ENCODE measurements around the gene ADORA1.

Gene ADORA1

GRCh38 chr1:203112475-203112874 lies 15.1 kb upstream of the ADORA1 start:
- no peak for DNase-seq (ENCODE audit: low read depth)
- no peak for TF ChIP-seq CTCF (IDR thresholded peaks at IDR 0.05; ENCODE audit: insufficient read depth, low read depth, low read length, missing control alignments)
- no peak overlapping the region for H3K4me3 ChIP-seq (ENCODE audit: low read depth, low read length)

GRCh38 chr1:203113308-203113707 lies 14.2 kb upstream of the ADORA1 start:
- TF ChIP-seq CTCF (IDR thresholded peaks at IDR 0.05; ENCODE audit: insufficient read depth, low read depth, low read length, missing control alignments) = no peak
- DNase-seq (ENCODE audit: low read depth) = no peak
- H3K4me3 ChIP-seq (ENCODE audit: low read depth, low read length) = no peak overlapping the region

GRCh38 chr1:203114202-203114601 lies 13.3 kb upstream of the ADORA1 start:
- no peak for DNase-seq (ENCODE audit: low read depth)
- TF ChIP-seq CTCF (IDR thresholded peaks at IDR 0.05; ENCODE audit: insufficient read depth, low read depth, low read length, missing control alignments) = no peak
- no peak overlapping the region for H3K4me3 ChIP-seq (ENCODE audit: low read depth, low read length)

GRCh38 chr1:203116091-203116820 lies 11.3 kb upstream of the ADORA1 start:
- TF ChIP-seq CTCF (IDR thresholded peaks at IDR 0.05; ENCODE audit: insufficient read depth, low read depth, low read length, missing control alignments) = no peak
- H3K4me3 ChIP-seq (ENCODE audit: low read depth, low read length) = no peak overlapping the region
- no peak for DNase-seq (ENCODE audit: low read depth)

GRCh38 chr1:203117611-203118575 lies 9.6 kb upstream of the ADORA1 start:
- no peak overlapping the region for H3K4me3 ChIP-seq (ENCODE audit: low read depth, low read length)
- TF ChIP-seq CTCF (IDR thresholded peaks at IDR 0.05; ENCODE audit: insufficient read depth, low read depth, low read length, missing control alignments) = peak; percentile 61
- peak; percentile 43 for DNase-seq (ENCODE audit: low read depth)

- DNase-seq (ENCODE audit: low read depth) = no peak
- no peak for TF ChIP-seq CTCF (IDR thresholded peaks at IDR 0.05; ENCODE audit: insufficient read depth, low read depth, low read length, missing control alignments)
- no peak overlapping the region for H3K4me3 ChIP-seq (ENCODE audit: low read depth, low read length)
These were observed 7.0 kb upstream of the ADORA1 start for GRCh38 chr1:203120325-203121153.
